SK-N-SH treated with all-trans-retinoic acid at 6 μM for 48 hours (cell line): ENCODE data around the gene MRAS.

Experiments used
- ATAC-seq: fragments of 200-7000 bp; cut with Tn5 transposase; 3 replicates; pipeline ENCODE4 v1.9.1; 2020; ENCODE audit warnings: mild to moderate bottlenecking, moderate library complexity
- ARNTL ChIP-seq: fragments of 450-650 bp; formaldehyde crosslinking; IDR thresholded peaks from 2 replicates; pipeline ENCODE4 v1.5.0; 2020; ENCODE audit warnings: low read depth, mild to moderate bottlenecking, moderate library complexity, borderline replicate concordance
- BACH2 ChIP-seq: fragments of 250-450 bp; sonication (Bioruptor Pico); IDR thresholded peaks from 2 replicates; pipeline ENCODE4 v1.9.0; 2021; ENCODE audit warnings: mild to moderate bottlenecking, borderline replicate concordance
- CSDC2 ChIP-seq: fragments of 250-450 bp; sonication (Bioruptor Pico); IDR thresholded peaks from 2 replicates; pipeline ENCODE4 v1.5.0; 2020; ENCODE audit warnings: mild to moderate bottlenecking, moderate library complexity
- ESRRG ChIP-seq: fragments of 250-450 bp; sonication (Bioruptor Pico); IDR thresholded peaks from 2 replicates; pipeline ENCODE4 v1.6.1; 2021; ENCODE audit warnings: mild to moderate bottlenecking
- GLIS3 ChIP-seq: fragments of 250-450 bp; sonication (Bioruptor Pico); IDR thresholded peaks from 2 replicates; pipeline ENCODE4 v1.5.0; 2020; ENCODE audit warnings: mild to moderate bottlenecking, moderate library complexity
- ISL1 ChIP-seq: fragments of 250-450 bp; sonication (Bioruptor Pico); IDR thresholded peaks from 2 replicates; pipeline ENCODE4 v2.1.2; 2022; ENCODE audit warnings: mild to moderate bottlenecking, moderate library complexity
- OSR1 ChIP-seq: fragments of 250-450 bp; sonication (Bioruptor Pico); IDR thresholded peaks from 2 replicates; pipeline ENCODE4 v1.8.0; 2022; ENCODE audit warnings: moderate library complexity, mild to moderate bottlenecking, inconsistent platforms
- PATZ1 ChIP-seq: fragments of 250-450 bp; sonication (Bioruptor Pico); IDR thresholded peaks from 2 replicates; pipeline ENCODE4 v1.8.0; 2020; ENCODE audit warnings: mild to moderate bottlenecking, moderate library complexity, borderline replicate concordance
- POU6F1 ChIP-seq: fragments of 250-450 bp; sonication (Bioruptor Pico); IDR thresholded peaks from 2 replicates; pipeline ENCODE4 v1.8.0; 2021; ENCODE audit warnings: low read depth, mild to moderate bottlenecking, moderate library complexity, borderline replicate concordance
- PPARA ChIP-seq: fragments of 250-450 bp; sonication (Bioruptor Pico); IDR thresholded peaks from 2 replicates; pipeline ENCODE4 v1.5.0; 2020; ENCODE audit warnings: mild to moderate bottlenecking, borderline replicate concordance
- SNAI2 ChIP-seq: fragments of 250-450 bp; sonication (Bioruptor Pico); IDR thresholded peaks from 2 replicates; pipeline ENCODE4 v1.5.0; 2020; ENCODE audit warnings: mild to moderate bottlenecking, moderate library complexity
- TCF4 ChIP-seq: fragments of 250-450 bp; sonication (Bioruptor Pico); IDR thresholded peaks from 2 replicates; pipeline ENCODE4 v1.8.0; 2021; ENCODE audit warnings: mild to moderate bottlenecking, moderate library complexity, borderline replicate concordance
- TOX ChIP-seq: fragments of 250-450 bp; sonication (Bioruptor Pico); IDR thresholded peaks from 2 replicates; pipeline ENCODE4 v1.8.0; 2021; ENCODE audit warnings: mild to moderate bottlenecking, moderate library complexity, borderline replicate concordance
- TSHZ2 ChIP-seq: fragments of 250-450 bp; sonication (Bioruptor Pico); IDR thresholded peaks from 2 replicates; pipeline ENCODE4 v1.5.0; 2020; ENCODE audit warnings: mild to moderate bottlenecking, moderate library complexity
- ZC3H10 ChIP-seq: fragments of 250-450 bp; sonication (Bioruptor Pico); IDR thresholded peaks from 2 replicates; pipeline ENCODE4 v1.5.1; 2021; ENCODE audit warnings: mild to moderate bottlenecking, moderate library complexity
- ZFP3 ChIP-seq: fragments of 250-450 bp; sonication (Bioruptor Pico); IDR thresholded peaks from 2 replicates; pipeline ENCODE4 v1.5.0; 2020; ENCODE audit warnings: mild to moderate bottlenecking, moderate library complexity
- ZFP30 ChIP-seq: fragments of 450-650 bp; formaldehyde crosslinking; IDR thresholded peaks from 2 replicates; pipeline ENCODE4 v1.5.0; 2022; ENCODE audit warnings: mild to moderate bottlenecking, moderate library complexity
- ZNF70 ChIP-seq: fragments of 450-650 bp; formaldehyde crosslinking; IDR thresholded peaks from 2 replicates; pipeline ENCODE4 v1.5.0; 2020; ENCODE audit warnings: mild to moderate bottlenecking, moderate library complexity
- TF ChIP-seq, protein P1 (sequence below): fragments of 250-450 bp; sonication (Bioruptor Pico); IDR thresholded peaks from 2 replicates; pipeline ENCODE4 v1.5.1; 2020; ENCODE audit warnings: low read depth, mild to moderate bottlenecking, moderate library complexity

The MRAS gene

DNA sequence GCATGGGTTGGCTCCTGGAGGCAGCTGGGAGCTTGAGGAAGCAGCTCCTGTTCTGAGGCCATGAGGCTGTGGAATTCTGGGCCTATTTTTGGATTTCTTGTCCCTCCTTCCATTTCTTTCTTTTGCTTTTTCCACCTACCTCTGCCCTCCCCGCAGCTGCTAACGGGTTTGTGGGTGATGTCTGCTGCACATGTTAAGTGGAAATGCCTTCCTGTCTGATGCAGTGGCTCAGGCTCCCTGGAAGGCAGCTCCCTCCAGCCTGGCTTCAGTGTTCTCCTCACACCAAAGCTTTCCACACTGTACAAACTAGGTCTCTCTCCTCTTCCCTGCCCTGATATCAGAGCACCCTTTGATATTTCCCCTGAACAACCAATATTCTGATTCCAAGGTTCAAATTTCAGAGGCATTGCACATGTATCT is 52.3 kb downstream of the MRAS start:
- no peak for TF ChIP-seq ESRRG (CRISPR knock-in tag)
- no peak for TF ChIP-seq ZFP3
- TF ChIP-seq GLIS3 (CRISPR knock-in tag), result no peak
- TF ChIP-seq PPARA, result no peak
- TF ChIP-seq TCF4 (CRISPR knock-in tag), result no peak
- TF ChIP-seq CSDC2 (CRISPR knock-in tag), result no peak
- no peak for TF ChIP-seq SNAI2
- no peak for TF ChIP-seq ZC3H10 (CRISPR knock-in tag)
- no peak for TF ChIP-seq ARNTL (CRISPR knock-in tag)
- no peak for TF ChIP-seq TSHZ2 (CRISPR knock-in tag)
- no peak for TF ChIP-seq ISL1
- no peak for TF ChIP-seq BACH2 (CRISPR knock-in tag)
- TF ChIP-seq, protein P1, sequence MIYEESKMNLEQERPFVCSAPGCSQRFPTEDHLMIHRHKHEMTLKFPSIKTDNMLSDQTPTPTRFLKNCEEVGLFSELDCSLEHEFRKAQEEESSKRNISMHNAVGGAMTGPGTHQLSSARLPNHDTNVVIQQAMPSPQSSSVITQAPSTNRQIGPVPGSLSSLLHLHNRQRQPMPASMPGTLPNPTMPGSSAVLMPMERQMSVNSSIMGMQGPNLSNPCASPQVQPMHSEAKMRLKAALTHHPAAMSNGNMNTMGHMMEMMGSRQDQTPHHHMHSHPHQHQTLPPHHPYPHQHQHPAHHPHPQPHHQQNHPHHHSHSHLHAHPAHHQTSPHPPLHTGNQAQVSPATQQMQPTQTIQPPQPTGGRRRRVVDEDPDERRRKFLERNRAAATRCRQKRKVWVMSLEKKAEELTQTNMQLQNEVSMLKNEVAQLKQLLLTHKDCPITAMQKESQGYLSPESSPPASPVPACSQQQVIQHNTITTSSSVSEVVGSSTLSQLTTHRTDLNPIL (CRISPR knock-in tag), result no peak
- TF ChIP-seq TOX (CRISPR knock-in tag), result no peak
- TF ChIP-seq OSR1 (CRISPR knock-in tag), result no peak
- TF ChIP-seq PATZ1, result no peak
- no peak for TF ChIP-seq ZNF70 (CRISPR knock-in tag)
- TF ChIP-seq POU6F1 (CRISPR knock-in tag), result no peak
- no peak for TF ChIP-seq ZFP30 (CRISPR knock-in tag)

DNA sequence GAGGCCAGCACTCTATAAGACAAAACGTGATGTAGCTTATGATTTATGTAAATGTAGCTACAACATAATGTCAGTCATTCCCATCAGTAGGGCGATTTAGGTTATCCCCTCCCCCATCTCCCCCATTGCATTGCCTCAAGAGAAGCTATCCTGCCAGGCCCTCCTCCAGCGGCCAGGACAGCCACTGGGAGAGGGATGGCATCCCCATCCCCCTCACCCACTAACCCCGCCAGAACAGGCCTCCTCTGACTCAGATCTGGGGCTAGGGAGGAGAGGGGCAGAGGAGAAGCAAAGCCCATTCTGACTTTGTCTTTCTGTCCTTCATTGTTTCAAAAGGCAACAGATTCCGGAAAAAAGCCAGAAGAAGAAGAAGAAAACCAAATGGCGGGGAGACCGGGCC is 53.5 kb downstream of the MRAS start:
- TF ChIP-seq PPARA, result no peak
- TF ChIP-seq PATZ1, result no peak
- no peak for TF ChIP-seq TSHZ2 (CRISPR knock-in tag)
- ATAC-seq, result no peak

More for the DNA sequence above, 52.3 kb downstream of the MRAS start:
- ATAC-seq, result no peak
